GM23338 (cell line): ENCODE results near the gene LILRB1. TPM values are rescaled to one million over a fixed set of nuclear protein-coding genes. Genes with fewer than 3 reads are reported as not detected.

Source experiments
- ATAC-seq: fragments of 200-7000 bp; cut with Tn5 transposase; 3 replicates; pipeline ENCODE4 v1.9.1; 2020
- DNase-seq: peaks from one replicate; pipeline ENCODE4 v3.0.0-alpha.2; 2015; ENCODE audit warnings: low spot score
- H2AFZ ChIP-seq: fragments of 200-600 bp; sonication (generic); 2 replicates; pipeline ENCODE4 v1.8.0; 2016; ENCODE audit warnings: antibody characterized with exemption, mild to moderate bottlenecking, moderate library complexity
- H3F3A ChIP-seq: fragments of 200-600 bp; sonication (generic); replicated peaks from 2 replicates; pipeline ENCODE4 v1.8.0; 2017; ENCODE audit warnings: antibody characterized with exemption, mixed run types, low read depth
- H3K27ac ChIP-seq: fragments of 200-600 bp; sonication (generic); 2 replicates; pipeline ENCODE4 v1.6.1; 2016; ENCODE audit warnings: low read depth
- H3K27me3 ChIP-seq: fragments of 200-600 bp; sonication (generic); 2 replicates; pipeline ENCODE4 v1.8.0; 2016; ENCODE audit warnings: mild to moderate bottlenecking, mixed run types, moderate library complexity; ENCODE audit not compliant: insufficient read depth
- H3K36me3 ChIP-seq: fragments of 200-600 bp; sonication (generic); 2 replicates; pipeline ENCODE4 v1.8.0; 2016; ENCODE audit warnings: mild to moderate bottlenecking; ENCODE audit not compliant: insufficient read depth
- H3K4me1 ChIP-seq: fragments of 200-600 bp; sonication (generic); 2 replicates; pipeline ENCODE4 v1.8.0; 2016; ENCODE audit warnings: mild to moderate bottlenecking, moderate library complexity; ENCODE audit not compliant: insufficient read depth
- H3K4me2 ChIP-seq: fragments of 200-600 bp; sonication (generic); 2 replicates; pipeline ENCODE4 v1.7.1; 2017; ENCODE audit warnings: mixed run types
- H3K4me3 ChIP-seq: fragments of 200-600 bp; sonication (generic); 2 replicates; pipeline ENCODE4 v1.6.1; 2016; ENCODE audit warnings: mixed run types
- H3K79me2 ChIP-seq: fragments of 200-600 bp; sonication (generic); replicated peaks from 2 replicates; pipeline ENCODE4 v1.8.0; 2017; ENCODE audit warnings: mild to moderate bottlenecking; ENCODE audit not compliant: insufficient read depth
- H3K9me2 ChIP-seq: fragments of 200-600 bp; sonication (generic); 2 replicates; pipeline ENCODE4 v1.8.0; 2017; ENCODE audit not compliant: insufficient read depth
- H4K20me1 ChIP-seq: fragments of 200-600 bp; sonication (generic); replicated peaks from 2 replicates; pipeline ENCODE4 v1.8.0; 2017; ENCODE audit warnings: mild to moderate bottlenecking; ENCODE audit not compliant: insufficient read depth
- H3K27ac Mint-ChIP-seq: 2 replicates; pipeline ENCODE4 v1.8.0; 2020; ENCODE audit warnings: inconsistent platforms, mild to moderate bottlenecking, moderate library complexity, mixed read lengths
- H3K27me3 Mint-ChIP-seq: 3 replicates; pipeline ENCODE4 v1.8.0; 2022; ENCODE audit warnings: low read depth, mild to moderate bottlenecking, moderate library complexity, mixed read lengths, inconsistent platforms; ENCODE audit not compliant: insufficient read depth, poor library complexity
- H3K36me3 Mint-ChIP-seq: 3 replicates; pipeline ENCODE4 v1.8.0; 2021; ENCODE audit warnings: low read depth, mild to moderate bottlenecking, inconsistent platforms, moderate library complexity, mixed read lengths
- H3K4me1 Mint-ChIP-seq: 3 replicates; pipeline ENCODE4 v1.8.0; 2020; ENCODE audit warnings: mild to moderate bottlenecking, inconsistent platforms, mixed read lengths
- H3K4me3 Mint-ChIP-seq: 3 replicates; pipeline ENCODE4 v1.8.0; 2021; ENCODE audit warnings: moderate library complexity, mild to moderate bottlenecking, inconsistent platforms, mixed read lengths
- H3K9me3 Mint-ChIP-seq: 3 replicates; pipeline ENCODE4 v1.8.0; 2020; ENCODE audit warnings: moderate library complexity, mild to moderate bottlenecking, inconsistent platforms, mixed read lengths
- CREB1 ChIP-seq: fragments of 250-450 bp; sonication (Bioruptor Pico); IDR thresholded peaks from 2 replicates; pipeline ENCODE4 v1.5.0; 2020; ENCODE audit warnings: low read depth, mild to moderate bottlenecking, moderate library complexity
- EZH2 ChIP-seq: fragments of 200-600 bp; sonication (generic); IDR thresholded peaks from one replicate; pipeline ENCODE4 v1.8.0; 2017; ENCODE audit warnings: antibody characterized with exemption, mild to moderate bottlenecking, low read depth; ENCODE audit not compliant: unreplicated experiment
- EZH2phosphoT487 ChIP-seq: fragments of 200-600 bp; sonication (generic); IDR thresholded peaks from one replicate; pipeline ENCODE4 v1.8.1; 2018; ENCODE audit warnings: antibody characterized with exemption; ENCODE audit not compliant: unreplicated experiment
- JUNB ChIP-seq: IDR thresholded peaks from one replicate; pipeline ENCODE4 v1.6.1; 2016; ENCODE audit warnings: antibody characterized with exemption; ENCODE audit not compliant: unreplicated experiment
- NANOG ChIP-seq: IDR thresholded peaks from 2 replicates; pipeline ENCODE4 v1.6.1; 2016; ENCODE audit warnings: antibody characterized with exemption, borderline replicate concordance
- POLR2AphosphoS5 ChIP-seq: IDR thresholded peaks from 2 replicates; pipeline ENCODE4 v1.6.1; 2016; ENCODE audit warnings: antibody characterized with exemption, low read depth
- STAT1 ChIP-seq: IDR thresholded peaks from one replicate; pipeline ENCODE4 v1.6.1; 2016; ENCODE audit warnings: antibody characterized with exemption; ENCODE audit not compliant: unreplicated experiment
- ZNF114 ChIP-seq: fragments of 250-450 bp; sonication (Bioruptor Pico); IDR thresholded peaks from 2 replicates; pipeline ENCODE4 v1.5.0; 2020; ENCODE audit warnings: mild to moderate bottlenecking, moderate library complexity
- ZNF331 ChIP-seq: fragments of 250-450 bp; sonication (Bioruptor Pico); IDR thresholded peaks from 2 replicates; pipeline ENCODE4 v1.5.0; 2020; ENCODE audit warnings: low read depth, mild to moderate bottlenecking, moderate library complexity
- polyA plus RNA-seq: library from polyadenylated mRNA; unstranded; fragments of >200 nt; fragmentation: Nextera tagmentation; extraction: Ambion mirVana; gene quantifications from 2 replicates; pipeline ENCODE4 v1.2.1, GENCODE V29; 2016
- total RNA-seq: library from RNA; depleted of rRNA; stranded (reverse); fragments of >200 nt; shearing (Covaris generic); gene quantifications from 2 replicates; pipeline ENCODE4 v1.2.3, GENCODE V29; 2014
- TF ChIP-seq, protein P1 (sequence below): IDR thresholded peaks from one replicate; pipeline ENCODE4 v1.6.1; 2018; ENCODE audit warnings: antibody characterized with exemption; ENCODE audit not compliant: unreplicated experiment
- TF ChIP-seq, protein P2 (sequence below), 2 experiments: fragments of 200-600 bp in 1 of 2; sonication (generic) in 1 of 2; conservative IDR thresholded peaks; 2 replicates each; pipeline versions ENCODE4 v1.5.1 to v1.6.1; 2016 to 2017; ENCODE audit warnings: antibody characterized with exemption in 2 of 2, low read depth in 2 of 2, mild to moderate bottlenecking in 2 of 2, moderate library complexity in 1 of 2
- TF ChIP-seq, protein P3 (sequence below): IDR thresholded peaks from 2 replicates; pipeline ENCODE4 v1.6.1; 2016; ENCODE audit warnings: antibody characterized with exemption

LILRB1 gene
- total and polyA plus RNA-seq, 2 experiments from 2014 or later = 0.14 TPM; not detected in 1

DNA sequence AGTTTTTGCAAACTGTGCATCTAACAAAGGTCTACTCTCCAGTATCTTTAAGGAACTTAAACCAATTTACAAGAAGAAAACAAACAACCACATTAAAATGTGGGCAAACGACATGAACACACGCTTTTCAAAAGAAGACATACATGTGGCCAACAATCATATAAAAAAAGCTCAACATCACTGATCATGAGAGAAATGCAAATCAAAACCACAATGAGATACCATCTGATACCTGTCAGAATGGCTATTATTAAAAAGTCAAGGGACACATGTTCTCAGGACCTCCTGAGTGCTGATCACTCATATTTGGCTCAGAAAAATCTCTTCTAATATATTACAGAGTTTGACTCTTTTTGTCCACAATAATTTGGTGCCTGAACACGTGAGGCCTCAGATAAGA lies 14.2 kb upstream of the LILRB1 start (continued):
- TF ChIP-seq, protein P1, sequence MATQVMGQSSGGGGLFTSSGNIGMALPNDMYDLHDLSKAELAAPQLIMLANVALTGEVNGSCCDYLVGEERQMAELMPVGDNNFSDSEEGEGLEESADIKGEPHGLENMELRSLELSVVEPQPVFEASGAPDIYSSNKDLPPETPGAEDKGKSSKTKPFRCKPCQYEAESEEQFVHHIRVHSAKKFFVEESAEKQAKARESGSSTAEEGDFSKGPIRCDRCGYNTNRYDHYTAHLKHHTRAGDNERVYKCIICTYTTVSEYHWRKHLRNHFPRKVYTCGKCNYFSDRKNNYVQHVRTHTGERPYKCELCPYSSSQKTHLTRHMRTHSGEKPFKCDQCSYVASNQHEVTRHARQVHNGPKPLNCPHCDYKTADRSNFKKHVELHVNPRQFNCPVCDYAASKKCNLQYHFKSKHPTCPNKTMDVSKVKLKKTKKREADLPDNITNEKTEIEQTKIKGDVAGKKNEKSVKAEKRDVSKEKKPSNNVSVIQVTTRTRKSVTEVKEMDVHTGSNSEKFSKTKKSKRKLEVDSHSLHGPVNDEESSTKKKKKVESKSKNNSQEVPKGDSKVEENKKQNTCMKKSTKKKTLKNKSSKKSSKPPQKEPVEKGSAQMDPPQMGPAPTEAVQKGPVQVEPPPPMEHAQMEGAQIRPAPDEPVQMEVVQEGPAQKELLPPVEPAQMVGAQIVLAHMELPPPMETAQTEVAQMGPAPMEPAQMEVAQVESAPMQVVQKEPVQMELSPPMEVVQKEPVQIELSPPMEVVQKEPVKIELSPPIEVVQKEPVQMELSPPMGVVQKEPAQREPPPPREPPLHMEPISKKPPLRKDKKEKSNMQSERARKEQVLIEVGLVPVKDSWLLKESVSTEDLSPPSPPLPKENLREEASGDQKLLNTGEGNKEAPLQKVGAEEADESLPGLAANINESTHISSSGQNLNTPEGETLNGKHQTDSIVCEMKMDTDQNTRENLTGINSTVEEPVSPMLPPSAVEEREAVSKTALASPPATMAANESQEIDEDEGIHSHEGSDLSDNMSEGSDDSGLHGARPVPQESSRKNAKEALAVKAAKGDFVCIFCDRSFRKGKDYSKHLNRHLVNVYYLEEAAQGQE = no peak
- TF ChIP-seq, protein P2, sequence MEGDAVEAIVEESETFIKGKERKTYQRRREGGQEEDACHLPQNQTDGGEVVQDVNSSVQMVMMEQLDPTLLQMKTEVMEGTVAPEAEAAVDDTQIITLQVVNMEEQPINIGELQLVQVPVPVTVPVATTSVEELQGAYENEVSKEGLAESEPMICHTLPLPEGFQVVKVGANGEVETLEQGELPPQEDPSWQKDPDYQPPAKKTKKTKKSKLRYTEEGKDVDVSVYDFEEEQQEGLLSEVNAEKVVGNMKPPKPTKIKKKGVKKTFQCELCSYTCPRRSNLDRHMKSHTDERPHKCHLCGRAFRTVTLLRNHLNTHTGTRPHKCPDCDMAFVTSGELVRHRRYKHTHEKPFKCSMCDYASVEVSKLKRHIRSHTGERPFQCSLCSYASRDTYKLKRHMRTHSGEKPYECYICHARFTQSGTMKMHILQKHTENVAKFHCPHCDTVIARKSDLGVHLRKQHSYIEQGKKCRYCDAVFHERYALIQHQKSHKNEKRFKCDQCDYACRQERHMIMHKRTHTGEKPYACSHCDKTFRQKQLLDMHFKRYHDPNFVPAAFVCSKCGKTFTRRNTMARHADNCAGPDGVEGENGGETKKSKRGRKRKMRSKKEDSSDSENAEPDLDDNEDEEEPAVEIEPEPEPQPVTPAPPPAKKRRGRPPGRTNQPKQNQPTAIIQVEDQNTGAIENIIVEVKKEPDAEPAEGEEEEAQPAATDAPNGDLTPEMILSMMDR (conservative IDR thresholded peaks at IDR 0.05; ENCODE audit: low read depth in 2 of 2) = no peak
- TF ChIP-seq ZNF331 (CRISPR knock-in tag) (no peak), ZNF114 (no peak), CREB1 (CRISPR knock-in tag) (no peak), EZH2 (no peak), STAT1 (no peak), POLR2AphosphoS5 (no peak), EZH2phosphoT487 (no peak), JUNB (no peak)
- TF ChIP-seq, protein P3, sequence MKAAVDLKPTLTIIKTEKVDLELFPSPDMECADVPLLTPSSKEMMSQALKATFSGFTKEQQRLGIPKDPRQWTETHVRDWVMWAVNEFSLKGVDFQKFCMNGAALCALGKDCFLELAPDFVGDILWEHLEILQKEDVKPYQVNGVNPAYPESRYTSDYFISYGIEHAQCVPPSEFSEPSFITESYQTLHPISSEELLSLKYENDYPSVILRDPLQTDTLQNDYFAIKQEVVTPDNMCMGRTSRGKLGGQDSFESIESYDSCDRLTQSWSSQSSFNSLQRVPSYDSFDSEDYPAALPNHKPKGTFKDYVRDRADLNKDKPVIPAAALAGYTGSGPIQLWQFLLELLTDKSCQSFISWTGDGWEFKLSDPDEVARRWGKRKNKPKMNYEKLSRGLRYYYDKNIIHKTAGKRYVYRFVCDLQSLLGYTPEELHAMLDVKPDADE = no peak

DNA sequence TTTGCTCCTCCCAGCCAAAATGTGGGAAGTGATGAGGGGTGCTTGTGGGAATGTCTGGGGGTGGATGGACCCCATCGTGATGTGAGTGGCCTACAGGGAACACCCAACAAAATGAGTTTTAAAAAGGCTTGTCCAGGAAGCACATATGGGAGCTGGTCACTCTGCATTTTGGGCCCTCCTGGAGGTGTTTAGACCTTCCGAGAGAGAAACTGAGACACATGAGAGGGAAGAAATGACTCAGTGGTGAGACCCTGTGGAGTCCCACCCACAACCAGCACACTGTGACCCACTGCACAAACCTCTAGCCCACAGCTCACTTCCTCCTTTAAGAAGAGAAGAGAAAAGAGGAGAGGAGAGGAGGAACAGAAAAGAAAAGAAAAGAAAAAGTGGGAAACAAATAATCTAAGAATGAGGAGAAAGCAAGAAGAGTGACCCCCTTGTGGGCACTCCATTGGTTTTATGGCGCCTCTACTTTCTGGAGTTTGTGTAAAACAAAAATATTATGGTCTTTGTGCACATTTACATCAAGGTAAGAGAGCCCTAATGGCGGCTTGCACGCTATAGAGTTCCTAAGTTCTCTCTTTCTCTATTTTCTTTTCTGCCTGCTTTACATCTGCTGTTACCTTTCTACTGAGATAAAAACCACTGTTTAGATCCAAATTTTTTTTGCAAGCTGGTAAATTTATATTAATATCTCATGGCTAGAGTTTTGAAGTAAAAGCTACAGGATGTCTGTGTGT lies 13.3 kb upstream of the LILRB1 start:
- no peaks in the 10 kb centered on the region for H3K4me1 Mint-ChIP-seq
- no peak overlapping the region for H3K4me2 ChIP-seq
- no peaks in the 10 kb centered on the region for H4K20me1 ChIP-seq
- no peak overlapping the region for H3K27ac ChIP-seq
- H3F3A ChIP-seq = no peaks in the 10 kb centered on the region
- H3K36me3 ChIP-seq = no peaks in the 10 kb centered on the region
- H3K36me3 Mint-ChIP-seq = peaks cover 22% of the 10 kb centered on the region
- no peaks in the 10 kb centered on the region for H3K27me3 ChIP-seq
- H3K9me2 ChIP-seq = no peaks in the 10 kb centered on the region
- no peak overlapping the region for H3K4me3 ChIP-seq
- no peaks in the 10 kb centered on the region for H3K79me2 ChIP-seq
- H3K9me3 Mint-ChIP-seq = peaks cover 91% of the 10 kb centered on the region
- DNase-seq (no peak), ATAC-seq (no peak)
- no peak overlapping the region for H3K4me3 Mint-ChIP-seq
- no peak overlapping the region for H2AFZ ChIP-seq
- H3K4me1 ChIP-seq = no peaks in the 10 kb centered on the region
- no peak overlapping the region for H3K27ac Mint-ChIP-seq
- peaks cover 2% of the 10 kb centered on the region for H3K27me3 Mint-ChIP-seq
- TF ChIP-seq STAT1 (no peak), NANOG (no peak), EZH2phosphoT487 (no peak), ZNF331 (CRISPR knock-in tag) (no peak), EZH2 (no peak), POLR2AphosphoS5 (no peak), ZNF114 (no peak), CREB1 (CRISPR knock-in tag) (no peak)
- TF ChIP-seq, protein P3 = no peak
- TF ChIP-seq, protein P1 = no peak
